Measurements from ENCODE around the gene APOL3. TPM values are rescaled to one million over a fixed set of nuclear protein-coding genes. Genes with fewer than 3 reads are reported as not detected.

Gene APOL3
- total and polyA plus RNA-seq, 2 of the 13 experiments (the other 11 are each of a cell fraction or from before 2014, with no cell fraction given), result 3.8 to 5.4 TPM

GRCh38 chr22:36153501-36154422 lies 6.8 kb downstream of the APOL3 start (continued):
- TF ChIP-seq DPF2 (CRISPR knock-in tag; IDR thresholded peaks at IDR 0.05; ENCODE audit: borderline replicate concordance, low read depth) (no peak), SNRNP70 (IDR thresholded peaks at IDR 0.05; ENCODE audit: low read depth, low read length) (no peak), ZNF775 (CRISPR knock-in tag; IDR thresholded peaks at IDR 0.05; ENCODE audit: borderline replicate concordance) (no peak), ZNF782 (CRISPR knock-in tag; IDR thresholded peaks at IDR 0.05; ENCODE audit: borderline replicate concordance) (no peak), TRAFD1 (CRISPR knock-in tag; IDR thresholded peaks at IDR 0.05; ENCODE audit: borderline replicate concordance) (no peak), MTF2 (CRISPR knock-in tag; IDR thresholded peaks at IDR 0.05; ENCODE audit: borderline replicate concordance) (no peak), KAT7 (CRISPR knock-in tag; IDR thresholded peaks at IDR 0.05; ENCODE audit: borderline replicate concordance) (no peak), ISL2 (CRISPR knock-in tag; IDR thresholded peaks at IDR 0.05) (0 out of 2 replicates have a peak, but pooled peaks have one; percentile 40), ZNF580 (CRISPR knock-in tag; IDR thresholded peaks at IDR 0.05; ENCODE audit: borderline replicate concordance, low read depth) (no peak), ZMYM4 (CRISPR knock-in tag; IDR thresholded peaks at IDR 0.05) (0 out of 2 replicates have a peak, but pooled peaks have one; percentile 38), PAXIP1 (CRISPR knock-in tag; conservative IDR thresholded peaks at IDR 0.05) (peak; percentile 78), CREBL2 (CRISPR knock-in tag; IDR thresholded peaks at IDR 0.05; ENCODE audit: borderline replicate concordance) (no peak), FOXP4 (CRISPR knock-in tag; IDR thresholded peaks at IDR 0.05) (0 out of 2 replicates have a peak, but pooled peaks have one; percentile 16), PBX3 (CRISPR knock-in tag; IDR thresholded peaks at IDR 0.05; ENCODE audit: borderline replicate concordance) (no peak), ELF3 (CRISPR knock-in tag; IDR thresholded peaks at IDR 0.05) (no peak), SSRP1 (CRISPR knock-in tag; IDR thresholded peaks at IDR 0.05) (no peak)

Measured in HepG2 (cell line).